ENCODE data around the gene MYLK. TPM values are rescaled to one million over a fixed set of nuclear protein-coding genes. Genes with fewer than 3 reads are reported as not detected.
A peak's percentile ranks its signal among the peaks of the same experiment; 100 is the strongest.

MYLK gene
- total RNA-seq, 1 donor from 2014 or later = 24.3 TPM

DNA sequence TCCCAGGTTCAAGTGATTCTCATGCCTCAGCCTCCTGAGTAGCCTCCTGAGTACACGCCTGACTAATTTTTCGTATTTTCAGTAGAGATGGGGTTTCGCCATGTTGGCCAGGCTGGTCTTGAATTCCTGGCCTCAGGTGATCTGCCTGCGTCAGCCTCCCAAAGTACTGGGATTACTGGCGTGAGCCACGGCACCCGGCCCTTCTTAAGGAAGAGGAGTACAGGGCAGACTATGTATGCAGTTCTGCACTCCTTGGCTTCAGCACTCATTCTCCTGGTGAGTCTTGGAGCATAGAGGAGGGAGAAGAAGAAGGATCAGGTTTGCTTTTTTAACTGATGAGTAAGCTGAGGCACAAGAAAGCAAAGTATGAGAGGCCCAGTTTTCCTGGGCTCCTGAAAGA lies 199.5 kb downstream of the MYLK start:
- DNase-seq (ENCODE audit: extremely low spot score, unreplicated experiment) = no peak
- TF ChIP-seq CTCF (IDR thresholded peaks at IDR 0.05) = no peak
- Mint-ChIP-seq H3K4me1 (ENCODE audit: unreplicated experiment) (peaks cover 80% of the 10 kb centered on the region), H3K36me3 (ENCODE audit: unreplicated experiment) (peaks cover 6% of the 10 kb centered on the region), H3K27ac (ENCODE audit: unreplicated experiment) (peak overlapping the region; percentile 67), H3K27me3 (ENCODE audit: unreplicated experiment) (no peaks in the 10 kb centered on the region), H3K9me3 (ENCODE audit: unreplicated experiment) (no peaks in the 10 kb centered on the region), H3K4me3 (ENCODE audit: unreplicated experiment) (no peak overlapping the region)

GRCh38 chr3:123684209-123684608 lies 199.9 kb downstream of the MYLK start:
- Mint-ChIP-seq H3K4me1 (ENCODE audit: unreplicated experiment) (peaks cover 85% of the 10 kb centered on the region), H3K4me3 (ENCODE audit: unreplicated experiment) (no peak overlapping the region), H3K27ac (ENCODE audit: unreplicated experiment) (peak overlapping the region; percentile 56), H3K36me3 (ENCODE audit: unreplicated experiment) (peaks cover 6% of the 10 kb centered on the region), H3K27me3 (ENCODE audit: unreplicated experiment) (no peaks in the 10 kb centered on the region), H3K9me3 (ENCODE audit: unreplicated experiment) (no peaks in the 10 kb centered on the region)
- no peak for DNase-seq (ENCODE audit: extremely low spot score, unreplicated experiment)
- no peak for TF ChIP-seq CTCF (IDR thresholded peaks at IDR 0.05)

- no peak for DNase-seq (ENCODE audit: extremely low spot score, unreplicated experiment)
- Mint-ChIP-seq H3K9me3 (ENCODE audit: unreplicated experiment) (no peaks in the 10 kb centered on the region), H3K27me3 (ENCODE audit: unreplicated experiment) (no peaks in the 10 kb centered on the region), H3K36me3 (ENCODE audit: unreplicated experiment) (peaks cover 6% of the 10 kb centered on the region), H3K27ac (ENCODE audit: unreplicated experiment) (peak overlapping the region; percentile 56), H3K4me3 (ENCODE audit: unreplicated experiment) (no peak overlapping the region), H3K4me1 (ENCODE audit: unreplicated experiment) (peaks cover 83% of the 10 kb centered on the region)
- no peak for TF ChIP-seq CTCF (IDR thresholded peaks at IDR 0.05)
Observed at GRCh38 chr3:123683505-123684154, 200.5 kb downstream of the MYLK start.

DNA sequence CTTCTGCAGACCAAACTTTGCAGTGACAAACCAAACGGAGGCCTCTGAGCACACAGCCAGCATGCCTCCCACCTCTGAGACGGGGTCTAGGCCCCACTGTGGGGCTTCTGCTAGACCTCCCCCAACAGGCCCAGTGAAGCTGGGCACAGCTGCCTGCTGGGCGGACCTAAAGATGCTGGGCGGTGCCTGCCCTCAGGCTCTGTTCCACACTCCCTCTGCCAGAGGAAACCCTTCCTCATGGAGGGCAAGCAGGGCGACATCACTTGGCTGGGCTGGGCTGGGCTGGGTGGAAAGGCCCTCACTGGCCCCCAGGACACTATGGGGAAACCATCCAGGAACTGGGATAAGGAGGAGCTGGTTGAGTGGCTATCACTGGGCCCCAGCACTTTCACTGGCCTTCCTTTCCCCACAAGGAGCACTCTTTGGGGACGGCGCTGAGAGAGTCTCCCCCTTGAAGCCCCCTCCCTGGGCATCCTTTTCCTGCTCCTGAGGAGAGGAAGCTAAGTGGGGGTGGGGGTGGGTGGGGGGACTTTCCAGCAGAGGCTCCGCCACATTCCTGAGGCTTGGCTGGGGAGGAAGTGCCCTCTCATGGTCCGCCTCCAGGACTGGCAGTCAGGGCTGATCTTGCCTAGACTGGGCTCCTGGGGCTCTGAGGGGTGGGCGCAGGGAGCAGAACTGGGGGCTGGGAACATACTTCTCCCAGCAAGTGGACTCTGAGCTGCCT lies 201.2 kb downstream of the MYLK start:
- DNase-seq (ENCODE audit: extremely low spot score, unreplicated experiment) = no peak
- H3K36me3 Mint-ChIP-seq (ENCODE audit: unreplicated experiment) = peaks cover 6% of the 10 kb centered on the region

More for the DNA sequence above, 201.2 kb downstream of the MYLK start:
- Mint-ChIP-seq H3K9me3 (ENCODE audit: unreplicated experiment) (no peaks in the 10 kb centered on the region), H3K27ac (ENCODE audit: unreplicated experiment) (no peak overlapping the region), H3K4me3 (ENCODE audit: unreplicated experiment) (no peak overlapping the region), H3K4me1 (ENCODE audit: unreplicated experiment) (peaks cover 83% of the 10 kb centered on the region), H3K27me3 (ENCODE audit: unreplicated experiment) (no peaks in the 10 kb centered on the region)
- no peak for TF ChIP-seq CTCF (IDR thresholded peaks at IDR 0.05)
